H7 (cell line): ENCODE measurements around the gene XCL2. TPM values are rescaled to one million over a fixed set of nuclear protein-coding genes. Genes with fewer than 3 reads are reported as not detected.
"Not testable (repeated sequence)": the region's sequence is repeated elsewhere in the genome, so short reads cannot be mapped to it uniquely, and the experiment has no call there.

ENCODE experiments used
- DNase-seq: peaks from one replicate; pipeline ENCODE4 v3.0.0; 2012
- H3K27me3 ChIP-seq: 2 replicates; pipeline ENCODE4 v1.6.0; 2011; ENCODE audit warnings: mild to moderate bottlenecking, low read length; ENCODE audit not compliant: control insufficient read depth, insufficient read depth
- H3K36me3 ChIP-seq: replicated peaks from 2 replicates; pipeline ENCODE4 v1.5.1; 2011; ENCODE audit warnings: low read length; ENCODE audit not compliant: control insufficient read depth, insufficient read depth
- H3K4me3 ChIP-seq: 2 replicates; pipeline ENCODE4 v1.5.1; 2011; ENCODE audit warnings: low read depth, mild to moderate bottlenecking, control low read depth, low read length, moderate library complexity; ENCODE audit not compliant: insufficient read depth
- total RNA-seq: library from RNA; depleted of rRNA; stranded (reverse); fragments of >200 nt; shearing (Covaris generic); gene quantifications from 2 replicates; pipeline ENCODE4 v1.2.3, GENCODE V29; 2014; rRNA removed

XCL2 gene, protein sequence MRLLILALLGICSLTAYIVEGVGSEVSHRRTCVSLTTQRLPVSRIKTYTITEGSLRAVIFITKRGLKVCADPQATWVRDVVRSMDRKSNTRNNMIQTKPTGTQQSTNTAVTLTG
- not detected in 2 replicates for total RNA-seq

GRCh38 chr1:168543840-168544498 is at the start of gene XCL2:
TSS of gene XCL2 (minus strand) at chr1:168543997. CDS start at chr1:168543964, 33 bp downstream.
- not testable (repeated sequence) for DNase-seq, H3K36me3 ChIP-seq, H3K27me3 ChIP-seq, H3K4me3 ChIP-seq

DNA sequence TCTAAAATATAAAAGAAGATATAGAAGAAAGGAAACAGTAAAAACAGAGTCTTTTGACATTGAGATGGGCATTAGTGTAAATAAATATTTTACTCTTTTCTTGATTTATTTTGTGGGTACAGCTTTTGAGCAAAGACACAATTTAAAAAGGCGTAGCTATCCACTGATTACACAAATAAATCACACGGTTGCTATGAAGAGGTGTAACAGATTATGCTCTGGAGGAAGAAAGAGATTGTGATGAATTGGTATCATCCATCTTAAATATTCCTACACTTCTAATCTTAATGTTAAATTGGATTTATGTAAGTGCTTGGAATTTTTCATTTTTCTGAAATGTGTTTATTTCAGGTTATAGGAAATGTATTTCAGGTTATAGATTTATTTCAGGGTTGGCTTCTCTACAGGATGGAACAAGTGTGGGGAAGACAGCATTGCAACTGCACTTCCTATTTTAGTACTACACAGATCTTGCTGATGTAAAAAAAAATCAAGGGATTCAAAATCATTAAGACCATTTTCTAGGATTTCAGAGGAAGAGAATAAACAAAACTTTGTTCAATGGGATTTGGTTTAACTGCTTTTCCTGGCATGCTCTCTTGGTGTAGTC is 47.9 kb upstream of the XCL2 start:
- no peaks in the 10 kb centered on the region for H3K27me3 ChIP-seq
- no peak overlapping the region for H3K4me3 ChIP-seq
- H3K36me3 ChIP-seq, result no peaks in the 10 kb centered on the region
- no peak for DNase-seq

- Histone ChIP-seq H3K36me3 (no peaks in the 10 kb centered on the region), H3K27me3 (no peaks in the 10 kb centered on the region), H3K4me3 (no peak overlapping the region)
- DNase-seq, result no peak
Measured at GRCh38 chr1:168591066-168591465, 47.3 kb upstream of the XCL2 start.

GRCh38 chr1:168589167-168589566 is 45.4 kb upstream of the XCL2 start:
- no peaks in the 10 kb centered on the region for H3K36me3 ChIP-seq
- no peaks in the 10 kb centered on the region for H3K27me3 ChIP-seq
- no peak for DNase-seq
- no peak overlapping the region for H3K4me3 ChIP-seq

DNA sequence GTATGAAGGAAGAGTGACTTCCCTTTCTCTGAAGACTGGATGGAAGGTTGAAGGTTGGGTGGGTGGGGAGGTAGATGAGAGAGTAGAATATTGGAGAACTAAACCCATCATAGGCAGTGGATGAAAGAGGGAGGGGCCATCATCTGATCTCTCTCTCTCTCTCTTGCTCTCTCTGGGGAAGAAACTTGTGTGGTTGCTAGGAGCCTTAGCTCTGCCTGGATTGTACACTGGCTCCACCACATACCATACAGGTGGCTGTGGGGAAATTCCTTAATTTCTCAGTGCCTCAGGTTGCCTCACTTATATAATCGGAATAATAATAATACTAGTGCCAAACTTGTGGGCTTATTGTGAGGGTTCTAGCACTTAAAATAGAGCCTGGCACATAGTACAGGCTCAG is 42.1 kb upstream of the XCL2 start:
- no peaks in the 10 kb centered on the region for H3K27me3 ChIP-seq
- DNase-seq, result no peak
- no peaks in the 10 kb centered on the region for H3K36me3 ChIP-seq
- H3K4me3 ChIP-seq, result no peak overlapping the region

DNA sequence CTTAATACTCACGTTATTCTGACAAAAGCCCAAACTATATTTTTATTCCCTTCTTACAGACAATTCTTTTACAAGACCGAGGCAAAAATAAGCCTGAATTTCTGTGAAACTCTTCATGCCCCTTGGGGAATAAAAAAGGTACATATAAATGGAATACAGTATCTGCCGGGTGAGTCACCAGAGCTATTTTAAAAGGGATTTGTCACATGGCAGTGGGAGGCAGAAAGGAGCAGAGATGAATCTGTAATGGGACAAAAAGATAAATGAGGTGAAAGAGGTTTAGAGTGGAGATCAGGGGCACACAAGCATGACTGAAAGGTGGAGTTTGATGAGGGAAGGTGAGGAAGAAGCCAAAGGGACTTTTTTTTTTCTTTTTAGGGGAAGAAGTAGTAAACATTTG is 41.4 kb upstream of the XCL2 start:
- no peaks in the 10 kb centered on the region for H3K36me3 ChIP-seq
- no peak for DNase-seq
- H3K27me3 ChIP-seq, result no peaks in the 10 kb centered on the region
- no peak overlapping the region for H3K4me3 ChIP-seq

DNA sequence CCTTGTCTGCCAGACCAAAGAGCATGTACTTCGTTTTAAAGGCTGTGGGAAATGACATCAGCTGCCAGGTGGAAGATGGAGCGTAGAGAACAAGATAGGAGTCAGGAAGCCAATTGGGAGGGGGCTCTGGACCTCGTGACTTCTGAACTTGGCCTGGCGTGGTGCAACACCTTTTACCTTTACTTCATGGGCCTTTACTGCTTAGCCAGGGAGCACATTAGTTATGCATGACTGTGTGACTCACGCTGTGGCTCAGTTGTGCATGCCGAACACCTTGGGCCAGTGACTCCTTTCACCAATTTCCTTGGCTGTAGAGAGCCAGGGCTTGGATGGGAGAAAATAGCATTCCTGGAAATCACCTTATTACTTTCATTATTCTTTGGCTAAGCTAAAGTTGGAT is 39.8 kb upstream of the XCL2 start:
- Histone ChIP-seq H3K27me3 (no peaks in the 10 kb centered on the region), H3K36me3 (no peaks in the 10 kb centered on the region), H3K4me3 (no peak overlapping the region)
- no peak for DNase-seq

- H3K27me3 ChIP-seq, result no peaks in the 10 kb centered on the region
- no peak overlapping the region for H3K4me3 ChIP-seq
- no peaks in the 10 kb centered on the region for H3K36me3 ChIP-seq
- DNase-seq, result no peak
Measured at GRCh38 chr1:168582688-168583336, 39.0 kb upstream of the XCL2 start.

DNA sequence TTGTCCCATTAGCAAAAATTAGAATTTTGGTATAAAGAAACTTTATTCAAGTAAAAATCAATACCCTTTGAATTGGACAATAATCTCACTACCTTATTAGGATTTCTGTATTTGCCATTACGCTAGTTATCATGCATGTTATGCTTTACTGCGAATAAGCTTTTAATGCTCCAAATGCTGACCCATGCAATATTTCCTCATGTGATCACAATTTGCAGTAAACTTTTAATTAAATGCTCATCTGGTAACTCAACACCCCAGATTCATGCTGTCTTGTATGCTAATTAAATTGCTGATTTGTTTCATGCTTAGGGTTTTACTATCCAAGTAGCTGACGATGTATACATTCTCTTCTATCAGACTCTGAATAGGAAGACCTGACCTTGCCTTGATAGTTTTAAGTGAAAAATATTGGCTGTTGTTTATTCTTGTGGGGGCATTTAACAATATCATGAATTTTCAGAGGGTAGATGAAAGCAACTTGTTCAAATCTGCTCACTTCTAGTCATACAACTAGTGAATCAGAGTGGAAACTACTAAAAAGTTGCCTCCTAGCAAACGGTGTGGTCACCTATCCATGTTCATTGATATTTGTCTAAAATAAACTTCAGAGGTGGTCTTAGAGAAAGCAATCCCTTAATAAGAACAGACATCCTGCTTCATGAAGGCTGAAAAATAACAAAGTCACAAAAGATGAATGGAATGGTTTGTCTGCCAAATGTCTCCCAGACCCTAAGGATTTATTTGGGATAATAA is 38.2 kb upstream of the XCL2 start:
- Histone ChIP-seq H3K27me3 (no peaks in the 10 kb centered on the region), H3K36me3 (no peaks in the 10 kb centered on the region), H3K4me3 (no peak overlapping the region)
- DNase-seq, result no peak

DNA sequence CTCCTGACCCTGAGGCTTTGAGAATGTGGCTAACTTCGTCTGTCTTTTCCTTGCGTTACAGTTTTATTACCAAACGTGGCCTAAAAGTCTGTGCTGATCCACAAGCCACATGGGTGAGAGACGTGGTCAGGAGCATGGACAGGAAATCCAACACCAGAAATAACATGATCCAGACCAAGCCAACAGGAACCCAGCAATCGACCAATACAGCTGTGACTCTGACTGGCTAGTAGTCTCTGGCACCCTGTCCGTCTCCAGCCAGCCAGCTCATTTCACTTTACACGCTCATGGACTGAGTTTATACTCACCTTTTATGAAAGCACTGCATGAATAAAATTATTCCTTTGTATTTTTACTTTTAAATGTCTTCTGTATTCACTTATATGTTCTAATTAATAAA is 37.2 kb upstream of the XCL2 start:
- not testable (repeated sequence) for H3K36me3 ChIP-seq, H3K27me3 ChIP-seq, DNase-seq

DNA sequence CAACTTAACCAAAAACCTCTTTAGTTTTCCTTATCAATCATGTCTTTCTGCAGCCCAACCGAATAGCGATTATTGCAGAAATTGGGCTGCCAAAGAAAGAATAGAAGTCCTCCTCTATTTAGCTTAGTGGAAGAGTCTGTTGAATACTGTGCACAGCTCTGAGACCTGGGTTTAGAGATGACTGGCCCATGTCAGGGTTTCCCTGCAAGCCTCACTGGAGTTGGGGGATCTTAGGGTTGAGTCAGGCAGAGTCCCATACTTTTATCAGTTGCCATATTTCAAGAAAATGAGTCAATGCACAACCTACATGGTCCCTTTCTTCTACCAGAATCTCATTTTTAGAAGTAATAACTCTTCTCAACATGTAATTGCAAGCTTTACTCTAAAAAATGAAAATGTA is 36.5 kb upstream of the XCL2 start:
- not testable (repeated sequence) for H3K27me3 ChIP-seq, H3K36me3 ChIP-seq, H3K4me3 ChIP-seq, DNase-seq

More for the DNA sequence above, 37.2 kb upstream of the XCL2 start:
- H3K4me3 ChIP-seq, result not testable (repeated sequence)

DNA sequence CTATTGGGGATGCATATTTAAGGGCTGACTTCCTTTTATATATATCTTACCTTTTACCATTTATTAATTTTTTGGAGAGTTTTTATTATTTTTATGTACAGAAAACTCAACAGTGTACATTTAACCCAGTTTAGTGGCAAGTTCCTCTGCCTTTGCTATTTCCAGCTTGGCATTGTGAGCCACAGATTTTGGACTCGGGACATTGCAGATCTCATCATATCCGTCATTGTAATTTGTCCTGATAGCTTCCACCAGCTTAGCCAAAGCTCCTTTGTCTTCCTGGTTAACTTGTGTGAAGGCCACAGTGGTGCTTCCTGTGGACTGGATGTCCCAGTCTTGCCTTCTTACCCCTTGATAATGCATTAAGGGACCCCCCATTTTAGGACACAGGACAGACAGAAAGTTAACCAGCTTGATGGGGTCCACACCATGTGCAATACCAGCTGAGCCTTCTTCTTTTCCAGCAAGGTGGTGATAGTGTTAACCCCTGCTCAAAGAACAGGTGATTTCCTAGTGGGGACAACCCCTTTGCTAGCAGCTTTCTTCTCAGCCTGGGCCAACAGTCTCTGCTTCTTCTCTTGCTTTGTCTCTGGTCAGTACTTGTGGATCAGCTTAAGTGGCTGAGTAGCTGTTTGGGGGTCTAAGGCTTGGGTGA is 34.9 kb upstream of the XCL2 start:
- DNase-seq, H3K36me3 ChIP-seq, H3K4me3 ChIP-seq, H3K27me3 ChIP-seq: not testable (repeated sequence)

- H3K27me3 ChIP-seq, H3K36me3 ChIP-seq, DNase-seq: not testable (repeated sequence)
Measured at GRCh38 chr1:168576245-168576688, 32.5 kb upstream of the XCL2 start, which contains the start of gene XCL1. TSS of gene XCL1 (plus strand) at chr1:168576605. CDS start at chr1:168576638, 33 bp downstream.

GRCh38 chr1:168574234-168574633 is 30.4 kb upstream of the XCL2 start:
- DNase-seq, H3K27me3 ChIP-seq, H3K36me3 ChIP-seq, H3K4me3 ChIP-seq: not testable (repeated sequence)

More at GRCh38 chr1:168576245-168576688, 32.5 kb upstream of the XCL2 start, which contains the start of gene XCL1:
- not testable (repeated sequence) for H3K4me3 ChIP-seq
